Skeletal muscle satellite cell (primary cell): ENCODE results near the gene NFIL3.

Source experiments
- H3K27me3 ChIP-seq: 2 replicates; pipeline ENCODE4 v1.7.0; 2013; ENCODE audit warnings: low read length; ENCODE audit not compliant: control insufficient read depth, insufficient read depth
- H3K36me3 ChIP-seq: 2 replicates; pipeline ENCODE4 v1.7.0; 2013; ENCODE audit warnings: mild to moderate bottlenecking, control low read depth, low read length; ENCODE audit not compliant: insufficient read depth
- H3K4me1 ChIP-seq: 2 replicates; pipeline ENCODE4 v1.7.0; 2013; ENCODE audit warnings: low read length; ENCODE audit not compliant: control insufficient read depth, insufficient read depth
- H3K4me2 ChIP-seq: 2 replicates; pipeline ENCODE4 v1.7.0; 2013; ENCODE audit warnings: mild to moderate bottlenecking, low read length
- H3K4me3 ChIP-seq: 2 replicates; pipeline ENCODE4 v1.7.0; 2013; ENCODE audit warnings: low read length
- H3K9ac ChIP-seq: 2 replicates; pipeline ENCODE4 v1.7.0; 2013; ENCODE audit warnings: mild to moderate bottlenecking, low read depth, low read length, moderate library complexity
- H3K9me3 ChIP-seq: replicated peaks from 2 replicates; pipeline ENCODE4 v1.7.0; 2013; ENCODE audit warnings: mild to moderate bottlenecking, control low read depth, low read length

The NFIL3 gene

DNA sequence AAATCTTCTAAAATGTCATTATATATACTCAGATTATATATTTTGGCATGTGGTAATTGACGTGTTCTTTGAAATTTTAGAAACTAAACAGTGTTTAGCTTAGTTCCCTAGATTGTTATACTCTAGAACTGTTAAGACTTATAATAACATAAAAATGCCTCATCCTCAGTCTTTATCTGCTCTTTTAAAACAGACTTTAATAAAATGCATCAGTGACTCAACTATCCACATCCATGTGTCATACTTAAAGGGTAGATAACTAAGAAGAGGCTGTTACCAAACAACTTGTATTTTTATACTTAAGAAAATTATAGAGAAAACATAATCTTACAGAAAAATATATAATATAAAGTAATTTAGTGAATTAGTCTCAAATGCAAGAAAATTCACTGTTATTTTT, 15.2 kb downstream of the NFIL3 start:
- Histone ChIP-seq H3K9ac (no peak overlapping the region), H3K4me3 (no peak overlapping the region), H3K9me3 (no peaks in the 10 kb centered on the region), H3K4me1 (peaks cover 11% of the 10 kb centered on the region), H3K36me3 (peaks cover 17% of the 10 kb centered on the region), H3K4me2 (no peak overlapping the region), H3K27me3 (no peaks in the 10 kb centered on the region)

DNA sequence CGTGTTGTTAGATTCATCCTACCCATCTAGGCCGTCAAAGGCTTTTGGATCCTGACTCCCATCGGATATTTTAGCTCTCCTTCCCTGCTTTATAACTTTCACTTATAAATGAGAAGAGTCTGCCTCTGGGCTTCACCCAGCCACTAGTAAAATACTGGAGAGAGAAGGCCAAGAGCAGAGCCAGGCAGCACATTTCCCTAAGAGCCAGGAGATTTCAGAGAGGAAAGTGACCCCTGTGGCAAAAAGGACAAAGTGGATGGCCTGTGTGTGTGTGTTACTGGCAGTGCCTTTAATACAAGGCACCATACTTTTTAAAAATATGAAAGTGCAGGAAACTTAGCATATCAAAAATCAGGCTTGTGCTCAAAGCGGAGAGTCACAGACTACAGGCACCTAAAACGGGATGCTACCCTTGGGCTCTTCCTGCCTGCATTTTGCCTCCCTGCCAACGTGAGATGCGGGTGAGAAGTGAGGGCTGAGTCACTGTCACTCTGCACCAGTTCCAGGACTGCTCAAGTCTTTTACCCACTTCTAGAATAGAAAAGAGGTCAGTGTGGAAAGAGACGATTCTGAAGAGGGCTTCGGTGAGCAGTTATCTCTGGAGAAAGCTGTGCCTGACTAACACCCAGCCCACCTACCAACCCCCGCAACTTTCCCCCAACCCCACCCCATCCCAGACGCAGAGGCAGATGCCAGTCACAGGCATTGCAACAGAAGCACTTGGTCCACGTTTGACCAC, 15.9 kb downstream of the NFIL3 start:
- Histone ChIP-seq H3K27me3 (no peaks in the 10 kb centered on the region), H3K4me2 (no peak overlapping the region), H3K36me3 (peaks cover 17% of the 10 kb centered on the region), H3K9me3 (no peaks in the 10 kb centered on the region), H3K4me3 (no peak overlapping the region), H3K4me1 (peaks cover 11% of the 10 kb centered on the region), H3K9ac (no peak overlapping the region)

DNA sequence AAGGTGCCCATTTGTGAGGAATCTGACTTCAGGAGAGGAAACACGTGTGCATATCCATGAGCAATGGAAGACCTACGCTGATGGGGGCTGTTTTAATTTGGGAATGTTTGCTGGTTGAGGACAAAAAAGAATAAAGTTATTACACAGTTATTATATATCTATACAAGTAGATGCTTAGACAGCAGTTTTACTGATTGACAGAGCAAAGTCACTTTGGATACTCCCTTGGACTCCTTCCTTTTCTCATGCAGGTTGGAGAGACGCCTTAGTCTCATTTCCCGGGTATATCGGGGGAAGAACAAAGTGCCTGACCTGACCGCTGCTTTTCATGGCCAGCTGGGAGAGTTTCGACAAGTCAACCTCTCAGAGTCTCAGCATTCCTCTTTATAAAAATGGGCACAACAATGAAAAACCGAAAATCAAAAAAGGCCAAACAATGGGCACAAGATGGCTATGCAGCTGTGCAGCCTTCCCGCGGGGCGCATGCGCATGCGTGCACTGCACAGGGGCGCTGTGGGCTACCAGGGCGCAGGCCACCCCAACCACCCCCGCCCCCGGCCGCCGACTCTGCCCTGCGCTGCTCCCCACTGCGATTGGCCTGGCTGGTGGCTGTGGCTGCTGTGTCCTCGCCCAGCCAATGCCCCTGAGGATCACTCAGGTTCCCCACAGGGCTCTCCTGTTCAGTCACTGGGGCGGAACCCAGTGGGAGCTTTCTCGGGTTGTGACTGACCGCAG, 18.1 kb downstream of the NFIL3 start:
- H3K36me3 ChIP-seq, result peaks cover 14% of the 10 kb centered on the region
- H3K4me2 ChIP-seq, result no peak overlapping the region
- H3K4me1 ChIP-seq, result peaks cover 4% of the 10 kb centered on the region
- no peak overlapping the region for H3K9ac ChIP-seq
- H3K4me3 ChIP-seq, result no peak overlapping the region
- H3K9me3 ChIP-seq, result no peaks in the 10 kb centered on the region
- no peaks in the 10 kb centered on the region for H3K27me3 ChIP-seq

DNA sequence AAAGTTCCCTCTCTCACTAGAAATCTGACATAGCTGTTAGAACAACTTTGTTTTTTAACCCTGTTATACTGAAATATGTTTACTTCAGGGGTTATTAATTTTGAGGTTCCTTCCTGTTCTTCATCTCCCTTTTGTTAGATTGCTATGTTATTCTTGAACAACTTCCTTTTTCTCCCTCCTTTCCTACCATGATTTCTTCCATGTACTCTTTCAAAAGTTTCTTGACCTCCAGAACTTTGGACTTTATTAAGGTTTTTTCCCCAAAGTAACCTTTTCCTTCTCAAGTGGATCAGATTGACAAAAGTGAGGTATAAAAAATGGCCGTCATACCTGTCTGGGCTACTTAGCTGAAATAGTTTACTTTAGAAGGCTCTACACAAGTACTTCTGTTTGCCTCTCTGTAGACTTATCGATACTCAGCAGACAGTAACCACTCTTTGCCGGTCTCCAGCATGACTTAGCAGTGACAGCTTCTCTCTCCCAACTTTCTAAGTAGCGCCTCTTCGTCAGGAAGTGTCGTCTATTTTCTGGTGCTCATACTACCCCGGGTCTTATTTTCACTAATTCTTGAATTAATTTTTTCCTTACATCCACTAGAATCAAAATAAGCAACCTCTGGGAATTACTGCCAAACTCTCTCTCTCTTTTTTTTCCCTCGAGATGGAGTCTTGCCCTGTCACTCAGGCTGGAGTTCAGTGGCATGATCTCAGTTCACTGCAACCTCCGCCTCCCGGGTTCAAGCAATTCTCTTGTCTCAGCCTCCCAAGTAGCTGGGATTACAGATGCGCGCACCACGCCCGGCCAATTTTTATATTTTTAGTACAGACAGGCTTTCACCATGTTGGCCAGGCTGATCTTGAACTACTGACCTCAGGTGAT, 19.7 kb downstream of the NFIL3 start:
- no peaks in the 10 kb centered on the region for H3K9me3 ChIP-seq
- no peak overlapping the region for H3K9ac ChIP-seq
- no peak overlapping the region for H3K4me2 ChIP-seq
- no peak overlapping the region for H3K4me3 ChIP-seq
- peaks cover 3% of the 10 kb centered on the region for H3K36me3 ChIP-seq
- no peaks in the 10 kb centered on the region for H3K27me3 ChIP-seq
- H3K4me1 ChIP-seq, result peaks cover 1% of the 10 kb centered on the region

- Histone ChIP-seq H3K9ac (no peak overlapping the region), H3K27me3 (no peaks in the 10 kb centered on the region), H3K9me3 (no peaks in the 10 kb centered on the region), H3K4me3 (no peak overlapping the region), H3K4me2 (no peak overlapping the region), H3K4me1 (peaks cover 21% of the 10 kb centered on the region), H3K36me3 (no peaks in the 10 kb centered on the region)
Measured at GRCh38 chr9:91398926-91399325, 24.7 kb downstream of the NFIL3 start.

- H3K36me3 ChIP-seq, result no peaks in the 10 kb centered on the region
- H3K4me2 ChIP-seq, result peak overlapping the region; percentile 55
Measured at GRCh38 chr9:91395553-91396471, 27.8 kb downstream of the NFIL3 start.

DNA sequence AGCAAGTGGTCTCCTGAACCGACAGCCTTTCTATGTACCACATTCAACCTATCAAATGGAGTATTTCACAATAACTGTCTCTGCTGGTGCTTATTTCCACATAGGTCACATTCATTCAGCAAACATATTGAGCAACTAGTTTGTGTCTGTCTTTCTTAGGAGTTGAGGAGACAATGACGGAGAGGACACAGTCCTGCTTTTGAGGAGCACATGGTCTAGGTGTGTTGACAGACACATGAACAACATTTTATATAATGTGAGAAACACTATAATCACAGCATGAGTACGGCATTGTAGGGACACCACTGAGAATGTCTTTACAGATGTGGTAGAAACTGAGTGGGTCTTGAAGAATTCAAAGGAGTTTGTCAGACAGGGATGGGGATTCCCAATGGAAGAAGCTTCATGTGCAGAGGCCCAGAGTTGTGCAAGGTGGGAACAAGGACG, 28.5 kb downstream of the NFIL3 start:
- Histone ChIP-seq H3K4me2 (peak overlapping the region; percentile 55), H3K27me3 (no peaks in the 10 kb centered on the region), H3K4me1 (peaks cover 21% of the 10 kb centered on the region), H3K9me3 (no peaks in the 10 kb centered on the region), H3K9ac (no peak overlapping the region), H3K36me3 (no peaks in the 10 kb centered on the region), H3K4me3 (no peak overlapping the region)

More at GRCh38 chr9:91395553-91396471, 27.8 kb downstream of the NFIL3 start:
- Histone ChIP-seq H3K9me3 (no peaks in the 10 kb centered on the region), H3K27me3 (no peaks in the 10 kb centered on the region), H3K4me3 (no peak overlapping the region), H3K4me1 (peaks cover 21% of the 10 kb centered on the region), H3K9ac (no peak overlapping the region)

DNA sequence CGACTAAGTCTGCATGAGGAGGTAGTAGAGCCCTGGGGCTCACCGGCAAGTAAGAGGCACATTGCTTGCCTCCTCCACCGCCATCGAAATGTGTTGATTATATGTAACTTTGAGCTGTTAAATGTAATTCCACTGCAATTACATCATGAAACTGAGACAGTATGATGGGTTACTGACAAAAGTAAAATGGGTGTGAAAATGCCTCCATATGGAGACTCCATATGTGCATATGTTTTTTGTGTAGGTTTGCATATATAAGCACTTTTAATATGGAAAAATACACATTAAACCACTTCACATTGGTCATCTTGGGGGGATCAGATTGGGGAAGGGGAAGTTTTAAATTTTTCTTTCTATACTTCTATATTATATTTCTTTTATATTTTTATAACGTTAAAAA, 29.8 kb downstream of the NFIL3 start:
- no peak overlapping the region for H3K4me2 ChIP-seq
- peaks cover 21% of the 10 kb centered on the region for H3K4me1 ChIP-seq
- H3K9ac ChIP-seq, result no peak overlapping the region

DNA sequence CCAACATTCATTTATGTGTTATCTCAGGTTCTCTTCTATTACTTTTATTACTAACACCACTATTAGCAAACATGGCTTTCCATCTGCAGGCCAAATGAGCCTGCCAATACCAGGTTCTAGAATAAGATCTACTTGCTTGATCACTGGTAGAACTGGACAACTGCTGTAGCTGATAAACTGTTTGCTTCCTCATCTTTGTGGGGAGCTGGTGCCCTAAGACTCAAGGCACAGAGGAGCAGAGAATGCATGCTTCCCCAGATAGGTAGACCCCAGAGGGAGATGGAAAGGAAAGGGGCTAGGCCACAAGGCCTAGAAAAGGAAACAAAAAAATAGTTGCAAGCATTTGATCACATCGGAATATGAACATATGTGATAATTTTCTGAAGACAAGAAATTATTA, 31.2 kb downstream of the NFIL3 start:
- Histone ChIP-seq H3K4me1 (peaks cover 21% of the 10 kb centered on the region), H3K9ac (no peak overlapping the region), H3K9me3 (no peaks in the 10 kb centered on the region)

More for the DNA sequence above, 29.8 kb downstream of the NFIL3 start:
- Histone ChIP-seq H3K36me3 (no peaks in the 10 kb centered on the region), H3K27me3 (no peaks in the 10 kb centered on the region), H3K4me3 (no peak overlapping the region), H3K9me3 (no peaks in the 10 kb centered on the region)

GRCh38 chr9:91391818-91392217, 31.8 kb downstream of the NFIL3 start:
- H3K36me3 ChIP-seq, result no peaks in the 10 kb centered on the region
- H3K4me3 ChIP-seq, result no peak overlapping the region
- H3K9ac ChIP-seq, result no peak overlapping the region

More for the DNA sequence above, 31.2 kb downstream of the NFIL3 start:
- Histone ChIP-seq H3K36me3 (no peaks in the 10 kb centered on the region), H3K27me3 (no peaks in the 10 kb centered on the region), H3K4me3 (no peak overlapping the region), H3K4me2 (no peak overlapping the region)

More at GRCh38 chr9:91391818-91392217, 31.8 kb downstream of the NFIL3 start:
- H3K4me2 ChIP-seq, result no peak overlapping the region
- peaks cover 21% of the 10 kb centered on the region for H3K4me1 ChIP-seq
- no peaks in the 10 kb centered on the region for H3K27me3 ChIP-seq
- no peaks in the 10 kb centered on the region for H3K9me3 ChIP-seq
